GM23248 (cell line): Measurements from ENCODE around the gene BMI1. TPM values are rescaled to one million over a fixed set of nuclear protein-coding genes. Genes with fewer than 3 reads are reported as not detected.

ENCODE experiments used
- DNase-seq: peaks from one replicate; pipeline ENCODE4 v3.0.0-alpha.2; 2015
- H2AFZ ChIP-seq: fragments of 200-600 bp; sonication (generic); 2 replicates; pipeline ENCODE4 v1.6.1; 2016; ENCODE audit warnings: antibody characterized with exemption
- H3F3A ChIP-seq: fragments of 200-600 bp; sonication (generic); 2 replicates; pipeline ENCODE4 v1.6.1; 2016; ENCODE audit warnings: mild to moderate bottlenecking, antibody characterized with exemption, mixed run types; ENCODE audit not compliant: insufficient read depth
- H3K27ac ChIP-seq: fragments of 200-600 bp; sonication (generic); 2 replicates; pipeline ENCODE4 v1.5.1; 2016; ENCODE audit warnings: mild to moderate bottlenecking
- H3K27me3 ChIP-seq: fragments of 200-600 bp; sonication (generic); replicated peaks from 2 replicates; pipeline ENCODE4 v1.6.1; 2016; ENCODE audit warnings: mild to moderate bottlenecking; ENCODE audit not compliant: insufficient read depth
- H3K36me3 ChIP-seq: fragments of 200-600 bp; sonication (generic); 2 replicates; pipeline ENCODE4 v1.6.1; 2016; ENCODE audit warnings: low read depth, mild to moderate bottlenecking
- H3K4me1 ChIP-seq: fragments of 200-600 bp; sonication (generic); 2 replicates; pipeline ENCODE4 v1.6.1; 2016; ENCODE audit warnings: mild to moderate bottlenecking; ENCODE audit not compliant: insufficient read depth
- H3K4me2 ChIP-seq: fragments of 200-600 bp; sonication (generic); one replicate; pipeline ENCODE4 v1.6.1; 2016; ENCODE audit warnings: mild to moderate bottlenecking; ENCODE audit not compliant: unreplicated experiment
- H3K4me3 ChIP-seq: fragments of 200-600 bp; sonication (generic); 2 replicates; pipeline ENCODE4 v1.5.1; 2016; ENCODE audit warnings: mild to moderate bottlenecking
- H3K79me2 ChIP-seq: fragments of 200-600 bp; sonication (generic); 2 replicates; pipeline ENCODE4 v1.6.1; 2016; ENCODE audit warnings: mild to moderate bottlenecking; ENCODE audit not compliant: insufficient read depth
- H3K9ac ChIP-seq: fragments of 200-600 bp; sonication (generic); 2 replicates; pipeline ENCODE4 v1.6.1; 2016; ENCODE audit warnings: mild to moderate bottlenecking
- H3K9me2 ChIP-seq: fragments of 200-600 bp; sonication (generic); 2 replicates; pipeline ENCODE4 v1.6.1; 2016; ENCODE audit warnings: mixed run types, mild to moderate bottlenecking, moderate library complexity; ENCODE audit not compliant: insufficient read depth
- H3K9me3 ChIP-seq: fragments of 200-600 bp; sonication (generic); one replicate; pipeline ENCODE4 v1.6.1; 2017; ENCODE audit warnings: low read depth
- H4K20me1 ChIP-seq: fragments of 200-600 bp; sonication (generic); 2 replicates; pipeline ENCODE4 v1.6.0; 2016; ENCODE audit not compliant: insufficient read depth
- EZH2 ChIP-seq: fragments of 200-600 bp; sonication (generic); IDR thresholded peaks from 2 replicates; pipeline ENCODE4 v1.6.1; 2018; ENCODE audit warnings: antibody characterized with exemption, mild to moderate bottlenecking; ENCODE audit not compliant: insufficient read depth, poor library complexity, severe bottlenecking
- EZH2phosphoT487 ChIP-seq: fragments of 200-600 bp; sonication (generic); IDR thresholded peaks from 2 replicates; pipeline ENCODE4 v1.6.1; 2018; ENCODE audit warnings: antibody characterized with exemption, moderate library complexity, mild to moderate bottlenecking, low read depth; ENCODE audit not compliant: insufficient read depth
- WGBS, 2 experiments: methylation state at CpG; one replicate each; pipeline ENCODE4 v1.1.6; 2015 to 2017; ENCODE audit warnings: low lambda C conversion rate in 2 of 2, low coverage in 1 of 2; ENCODE audit errors: missing lambda C conversion rate in 2 of 2; 5-methylcytosine and 5-hydroxymethylcytosine counted together
- in situ Hi-C: fragments of 300-500 bp; cut with MboI; formaldehyde crosslinking; loops from 2 replicates; pipeline ENCODE4 v1.15.0; 2020
- polyA plus RNA-seq: library from polyadenylated mRNA; unstranded; fragments of >200 nt; fragmentation: Nextera tagmentation; extraction: Ambion mirVana; gene quantifications from 2 replicates; pipeline ENCODE4 v1.2.1, GENCODE V29; 2016
- total RNA-seq: library from RNA; depleted of rRNA; stranded (reverse); fragments of >200 nt; shearing (Covaris generic); gene quantifications from 2 replicates; pipeline ENCODE4 v1.2.3, GENCODE V29; 2014

Gene BMI1
- total and polyA plus RNA-seq, 2 experiments from 2014 or later: 38.0 to 66.0 TPM

GRCh38 chr10:22285130-22285529 lies 35.8 kb upstream of the BMI1 start:
- no peak overlapping the region for H3K9ac ChIP-seq
- no peak for TF ChIP-seq EZH2
- no peaks in the 10 kb centered on the region for H3K79me2 ChIP-seq

DNA sequence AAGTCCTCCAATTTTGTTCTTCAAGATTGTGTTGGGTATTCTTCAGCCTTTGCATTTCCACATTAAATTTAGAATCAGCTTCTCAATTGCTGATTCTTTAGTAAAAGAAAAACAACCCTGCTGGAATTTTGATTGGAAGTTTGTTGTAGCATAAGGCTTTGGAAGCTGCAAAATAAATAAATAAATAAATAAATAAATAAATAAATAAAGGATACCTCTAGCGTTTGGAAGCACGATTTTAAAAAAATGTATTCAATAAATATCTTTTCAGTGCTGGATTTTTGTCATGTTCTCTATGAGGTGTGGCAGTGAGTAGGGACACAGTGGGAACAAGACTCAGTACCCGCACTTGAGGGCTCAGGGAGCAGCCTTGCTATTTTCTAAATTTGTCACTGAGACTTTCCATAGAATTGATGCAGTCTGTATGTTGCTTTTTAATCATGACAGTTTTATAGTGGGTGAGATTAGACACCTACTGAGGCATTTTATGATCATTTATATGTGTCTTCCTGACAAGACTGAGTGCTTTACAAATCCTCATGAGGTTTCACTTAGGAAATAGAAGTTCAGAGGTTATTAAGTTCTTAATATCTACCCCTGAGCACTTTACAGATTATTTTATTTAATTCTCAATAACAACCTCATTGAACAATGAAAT lies 27.0 kb upstream of the BMI1 start:
- DNase-seq: no peak
- H3K9me2 ChIP-seq: no peaks in the 10 kb centered on the region
- in situ Hi-C loops: no loop called here
- H2AFZ ChIP-seq: no peak overlapping the region
- no peaks in the 10 kb centered on the region for H3K9me3 ChIP-seq
- H3K4me2 ChIP-seq: no peak overlapping the region
- H4K20me1 ChIP-seq: no peaks in the 10 kb centered on the region
- no peak for TF ChIP-seq EZH2
- no peak for TF ChIP-seq EZH2phosphoT487
- H3K36me3 ChIP-seq: no peaks in the 10 kb centered on the region
- WGBS, 2 experiments: 82% methylated on average over 3 of the region's 3 CpGs
- no peaks in the 10 kb centered on the region for H3K79me2 ChIP-seq
- H3F3A ChIP-seq: no peaks in the 10 kb centered on the region
- no peak overlapping the region for H3K27ac ChIP-seq
- H3K4me1 ChIP-seq: no peaks in the 10 kb centered on the region
- H3K4me3 ChIP-seq: no peak overlapping the region
- H3K27me3 ChIP-seq: no peaks in the 10 kb centered on the region
- no peak overlapping the region for H3K9ac ChIP-seq

More at GRCh38 chr10:22285130-22285529, 35.8 kb upstream of the BMI1 start:
- Histone ChIP-seq H3K9me3 (no peaks in the 10 kb centered on the region), H3K27me3 (no peaks in the 10 kb centered on the region; the same call in none of the 2 replicates), H3K4me1 (no peaks in the 10 kb centered on the region), H4K20me1 (no peaks in the 10 kb centered on the region), H3K4me3 (no peak overlapping the region), H3F3A (no peaks in the 10 kb centered on the region), H3K9me2 (no peaks in the 10 kb centered on the region), H2AFZ (no peak overlapping the region), H3K27ac (no peak overlapping the region), H3K36me3 (no peaks in the 10 kb centered on the region), H3K4me2 (no peak overlapping the region)
- no peak for DNase-seq
- 34 to 43% methylated on average over 3 of the region's 3 CpGs for WGBS, 2 experiments
- in situ Hi-C loops: no loop called here

- Histone ChIP-seq H3K4me3 (no peak overlapping the region), H3K36me3 (no peaks in the 10 kb centered on the region), H3K4me1 (no peaks in the 10 kb centered on the region), H3K27ac (no peak overlapping the region), H3K79me2 (no peaks in the 10 kb centered on the region), H3K27me3 (no peaks in the 10 kb centered on the region), H3F3A (no peaks in the 10 kb centered on the region), H3K9me3 (no peaks in the 10 kb centered on the region), H4K20me1 (no peaks in the 10 kb centered on the region), H3K4me2 (no peak overlapping the region), H2AFZ (no peak overlapping the region), H3K9me2 (no peaks in the 10 kb centered on the region), H3K9ac (no peak overlapping the region)
- in situ Hi-C loops: no loop called here
- TF ChIP-seq EZH2phosphoT487: no peak
- no peak for TF ChIP-seq EZH2
- no peak for DNase-seq
- WGBS, 2 experiments: 38 to 45% methylated on average over 2 of the region's 2 CpGs
Measured at GRCh38 chr10:22294694-22295093, 26.2 kb upstream of the BMI1 start.

GRCh38 chr10:22301193-22301592 lies 19.7 kb upstream of the BMI1 start:
- no peak for TF ChIP-seq EZH2phosphoT487
- no peak for TF ChIP-seq EZH2
- no peaks in the 10 kb centered on the region for H3K9me2 ChIP-seq
- no peak overlapping the region for H3K4me3 ChIP-seq
- no peaks in the 10 kb centered on the region for H3F3A ChIP-seq
- no peak overlapping the region for H3K9ac ChIP-seq
- H4K20me1 ChIP-seq: no peaks in the 10 kb centered on the region
- H3K36me3 ChIP-seq: no peaks in the 10 kb centered on the region
- H3K27me3 ChIP-seq: no peaks in the 10 kb centered on the region
- 87 to 95% methylated on average over 4 of the region's 4 CpGs for WGBS, 2 experiments
- H3K9me3 ChIP-seq: no peaks in the 10 kb centered on the region
- in situ Hi-C loops: no loop called here
- H3K4me1 ChIP-seq: no peaks in the 10 kb centered on the region
- H3K27ac ChIP-seq: no peak overlapping the region
- DNase-seq: no peak
- no peak overlapping the region for H3K4me2 ChIP-seq
- H2AFZ ChIP-seq: no peak overlapping the region
- no peaks in the 10 kb centered on the region for H3K79me2 ChIP-seq

- Histone ChIP-seq H3K4me1 (peaks cover 6% of the 10 kb centered on the region), H3F3A (no peaks in the 10 kb centered on the region), H3K27ac (no peak overlapping the region), H3K36me3 (no peaks in the 10 kb centered on the region), H2AFZ (no peak overlapping the region), H3K27me3 (no peaks in the 10 kb centered on the region), H4K20me1 (no peaks in the 10 kb centered on the region), H3K9me3 (no peaks in the 10 kb centered on the region), H3K9me2 (no peaks in the 10 kb centered on the region), H3K4me2 (no peak overlapping the region), H3K4me3 (no peak overlapping the region), H3K9ac (no peak overlapping the region), H3K79me2 (no peaks in the 10 kb centered on the region)
- TF ChIP-seq EZH2phosphoT487 (no peak), EZH2 (no peak)
- in situ Hi-C loops: no loop called here
- 95 to 97% methylated on average over 3 of the region's 3 CpGs for WGBS, 2 experiments
- no peak for DNase-seq
Measured at GRCh38 chr10:22303461-22303860, 17.4 kb upstream of the BMI1 start.
